ENCODE measurements around the gene ZNF576.
"Not testable (repeated sequence)": the region's sequence is repeated elsewhere in the genome, so short reads cannot be mapped to it uniquely, and the experiment has no call there.

The ZNF576 gene, protein sequence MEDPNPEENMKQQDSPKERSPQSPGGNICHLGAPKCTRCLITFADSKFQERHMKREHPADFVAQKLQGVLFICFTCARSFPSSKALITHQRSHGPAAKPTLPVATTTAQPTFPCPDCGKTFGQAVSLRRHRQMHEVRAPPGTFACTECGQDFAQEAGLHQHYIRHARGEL

GRCh38 chr19:43595999-43596841, at the start of gene ZNF576, which contains the start of gene IRGQ:
ZNF576 (plus strand) TSS chr19:43596595; CDS start chr19:43597109, 514 bp downstream.
IRGQ (minus strand) TSS chr19:43596134; CDS start chr19:43595338, 796 bp downstream.
- DNase-seq (ENCODE audit: low read depth, low spot score) = peak; percentile 100

DNA sequence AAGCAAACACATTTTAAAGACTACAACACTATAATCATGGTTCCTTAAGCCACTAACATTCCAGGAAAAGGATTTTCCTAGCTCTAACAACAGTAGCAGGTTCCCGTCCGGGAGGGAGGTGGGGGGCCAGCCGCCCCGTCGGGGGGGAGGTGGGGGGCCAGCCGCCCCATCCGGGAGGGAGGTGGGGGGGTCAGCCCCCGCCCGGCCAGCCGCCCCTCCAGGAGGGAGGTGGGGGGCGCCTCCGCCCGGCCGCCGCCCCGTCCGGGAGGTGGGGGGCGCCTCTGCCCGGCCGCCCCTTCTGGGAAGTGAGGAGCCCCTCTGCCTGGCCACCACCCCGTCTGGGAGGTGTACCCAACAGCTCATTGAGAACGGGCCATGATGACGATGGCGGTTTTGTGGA, 48.5 kb upstream of the ZNF576 start:
- not testable (repeated sequence) for DNase-seq (ENCODE audit: low read depth, low spot score)

GRCh38 chr19:43548706-43549105, 47.7 kb upstream of the ZNF576 start:
- no peak for DNase-seq (ENCODE audit: low read depth, low spot score)

DNA sequence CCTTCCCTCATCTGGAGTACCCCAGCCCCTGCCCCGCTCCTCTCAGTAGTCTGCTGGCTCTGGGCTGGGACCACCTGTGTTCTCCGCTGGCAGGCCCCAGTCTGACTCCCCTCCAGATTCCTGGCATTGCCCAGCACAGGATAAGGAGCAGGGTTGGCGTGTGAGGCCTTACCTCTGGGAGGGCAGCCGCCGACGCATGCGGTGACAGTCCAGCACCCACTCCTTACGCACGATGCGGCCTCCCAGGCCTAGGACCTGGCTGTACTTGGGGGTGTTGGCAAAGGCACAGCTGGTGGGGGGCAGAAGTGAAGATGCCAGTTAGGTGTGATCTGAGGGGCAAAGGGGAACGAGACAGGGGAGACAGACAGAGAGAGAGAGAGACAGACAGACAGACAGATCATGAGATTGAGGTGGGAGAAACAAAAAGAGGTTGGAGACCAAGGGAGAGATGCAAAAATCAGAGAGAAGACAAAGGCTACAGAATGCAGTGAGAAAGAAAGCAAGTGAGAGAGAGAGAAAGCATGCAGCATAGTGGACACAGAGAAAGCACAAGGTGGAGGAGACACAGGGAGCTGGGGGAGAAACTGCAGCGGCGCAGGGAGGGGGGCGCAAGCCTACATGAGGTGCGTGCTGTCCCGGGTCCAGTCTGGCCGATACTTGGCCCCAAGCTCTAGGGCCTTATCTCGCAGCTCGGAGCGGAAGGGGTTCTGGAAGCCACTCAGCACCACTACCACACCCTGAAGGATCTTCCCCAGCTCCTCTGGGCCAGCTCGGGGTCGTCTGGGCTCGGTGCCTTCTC, 44.8 kb upstream of the ZNF576 start:
- DNase-seq (ENCODE audit: low read depth, low spot score) = no peak

GRCh38 chr19:43552198-43552450, 44.3 kb upstream of the ZNF576 start:
- no peak for DNase-seq (ENCODE audit: low read depth, low spot score)

- no peak for DNase-seq (ENCODE audit: low read depth, low spot score)
Measured at GRCh38 chr19:43552616-43553015, 43.8 kb upstream of the ZNF576 start.

DNA sequence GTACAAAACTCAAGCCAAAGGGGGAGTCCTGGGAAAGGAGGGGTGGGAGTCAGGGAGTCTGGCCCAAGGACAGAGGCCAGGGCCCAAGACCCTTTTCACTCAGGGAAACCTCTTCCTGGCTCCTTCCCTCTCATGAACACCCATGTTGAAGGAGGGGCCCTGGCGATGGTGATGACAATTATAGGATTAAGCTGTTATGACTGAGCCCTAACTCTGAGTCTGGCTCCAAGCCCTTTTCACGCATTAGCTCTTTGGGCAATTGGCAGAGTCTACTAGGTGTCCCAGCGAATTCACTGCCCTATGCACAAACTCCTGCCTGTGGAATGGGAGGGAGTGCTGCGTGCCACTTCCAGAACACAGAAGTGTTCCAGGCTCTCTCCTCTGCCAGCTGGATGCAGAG, 42.7 kb upstream of the ZNF576 start:
- DNase-seq (ENCODE audit: low read depth, low spot score) = no peak

DNA sequence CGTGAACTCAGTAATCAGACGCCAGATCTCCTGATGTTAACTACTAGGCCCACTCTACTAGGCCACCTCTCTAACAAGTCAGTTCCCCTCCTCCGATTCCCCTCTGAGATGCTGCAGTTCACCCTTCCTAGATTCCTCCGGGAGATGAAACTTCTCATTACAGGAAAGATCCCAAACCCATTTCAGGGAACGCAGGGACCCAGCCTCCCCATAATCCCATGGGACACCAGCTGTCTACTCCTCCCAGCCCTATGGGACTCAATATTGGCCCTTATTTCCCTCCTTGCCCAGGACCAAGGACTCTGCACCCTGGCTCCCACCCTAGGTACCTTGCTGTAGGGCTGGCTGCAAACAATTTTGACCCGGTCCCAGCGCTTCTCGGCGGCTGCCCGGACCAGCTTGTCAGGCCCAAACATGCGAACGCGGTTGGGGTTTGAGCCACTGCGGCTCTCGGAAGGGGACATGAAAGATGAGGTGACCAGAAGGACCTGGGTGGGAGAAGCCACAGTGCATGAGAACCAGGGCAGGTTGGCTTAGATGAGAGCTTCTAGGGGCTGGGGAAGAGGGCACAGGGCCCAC, 42.0 kb upstream of the ZNF576 start:
- no peak for DNase-seq (ENCODE audit: low read depth, low spot score)

DNA sequence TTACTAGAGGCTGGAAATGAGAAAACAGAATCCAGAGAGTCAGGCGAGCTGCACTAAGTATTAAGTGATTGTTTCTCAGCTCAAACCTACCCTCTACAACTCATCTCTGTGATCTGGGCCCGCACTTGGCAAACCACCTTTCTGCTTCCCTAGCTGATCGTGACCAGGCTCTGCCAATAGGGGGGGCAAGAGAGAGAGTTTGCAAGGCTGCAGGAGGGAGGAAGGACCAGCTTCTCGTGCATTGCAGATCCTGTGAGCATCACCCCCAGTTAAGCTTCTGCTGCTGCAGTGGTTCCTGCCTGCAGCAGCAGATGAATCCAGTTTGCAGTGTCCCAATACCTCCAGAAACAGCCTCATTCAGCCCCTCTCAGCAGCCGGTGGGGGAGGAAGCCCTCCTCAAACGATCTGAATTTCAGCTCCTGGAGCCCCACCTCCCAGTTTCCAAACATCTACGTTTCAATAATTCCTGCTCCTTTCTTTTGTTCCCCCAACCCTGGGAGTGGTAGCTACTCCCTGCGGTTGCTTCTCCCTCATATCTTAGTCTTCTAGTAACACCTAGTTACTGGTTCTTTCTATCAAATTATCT, 41.1 kb upstream of the ZNF576 start:
- peak; percentile 58 for DNase-seq (ENCODE audit: low read depth, low spot score)

GRCh38 chr19:43560687-43561086, 35.7 kb upstream of the ZNF576 start:
- no peak for DNase-seq (ENCODE audit: low read depth, low spot score)

GRCh38 chr19:43561139-43561970, 35.0 kb upstream of the ZNF576 start:
- no peak for DNase-seq (ENCODE audit: low read depth, low spot score)

GRCh38 chr19:43562226-43562697, 34.1 kb upstream of the ZNF576 start:
- DNase-seq (ENCODE audit: low read depth, low spot score) = no peak

DNA sequence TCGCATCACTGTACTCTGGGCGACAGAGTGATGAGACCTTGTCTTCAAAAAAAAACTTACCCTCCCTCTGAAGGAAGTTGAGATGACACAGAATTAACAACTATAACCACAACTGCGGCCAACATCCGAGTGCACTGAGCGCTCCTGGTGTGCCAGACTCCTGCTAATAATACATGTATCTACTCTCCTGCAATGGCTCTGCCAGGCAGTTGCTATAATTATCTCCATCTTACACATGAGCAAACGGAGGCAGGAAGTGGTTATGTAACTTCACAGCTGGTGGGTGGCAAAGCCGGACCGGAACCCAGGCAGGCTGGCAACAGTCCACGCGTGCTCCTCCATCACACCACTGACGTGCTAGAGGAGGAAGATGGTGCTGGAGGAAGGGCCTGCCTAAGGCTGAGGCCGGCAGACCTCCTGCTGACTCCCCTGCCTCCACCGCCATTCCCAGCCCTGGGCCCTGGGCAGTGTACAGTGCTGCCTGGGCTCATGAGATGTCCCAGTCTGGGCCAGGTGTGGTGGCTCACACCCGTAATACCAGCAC, 33.6 kb upstream of the ZNF576 start:
- peak; percentile 62 for DNase-seq (ENCODE audit: low read depth, low spot score)

GRCh38 chr19:43563816-43564457, 32.5 kb upstream of the ZNF576 start:
- no peak for DNase-seq (ENCODE audit: low read depth, low spot score)

DNA sequence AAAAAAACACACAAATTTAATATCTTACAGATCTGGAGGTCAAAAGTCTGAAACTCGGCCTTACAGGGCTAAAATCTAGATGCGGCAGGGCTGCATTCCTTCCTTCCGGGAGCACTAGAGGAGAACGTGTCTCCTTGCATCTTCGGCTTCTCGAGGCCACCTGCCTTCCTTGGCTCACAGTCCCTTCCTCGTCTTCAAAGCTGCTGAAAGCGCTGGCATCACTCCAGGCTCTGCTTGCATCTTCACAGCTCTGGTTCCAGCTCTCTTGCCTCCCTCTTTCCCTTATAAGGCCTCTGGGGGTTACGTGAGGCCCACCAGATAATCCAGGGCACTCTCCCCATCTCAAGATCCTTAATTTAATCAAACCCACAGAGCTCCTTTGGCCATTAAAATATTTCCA, 31.6 kb upstream of the ZNF576 start:
- DNase-seq (ENCODE audit: low read depth, low spot score) = no peak

GRCh38 chr19:43569657-43570056, 26.7 kb upstream of the ZNF576 start:
- no peak for DNase-seq (ENCODE audit: low read depth, low spot score)

DNA sequence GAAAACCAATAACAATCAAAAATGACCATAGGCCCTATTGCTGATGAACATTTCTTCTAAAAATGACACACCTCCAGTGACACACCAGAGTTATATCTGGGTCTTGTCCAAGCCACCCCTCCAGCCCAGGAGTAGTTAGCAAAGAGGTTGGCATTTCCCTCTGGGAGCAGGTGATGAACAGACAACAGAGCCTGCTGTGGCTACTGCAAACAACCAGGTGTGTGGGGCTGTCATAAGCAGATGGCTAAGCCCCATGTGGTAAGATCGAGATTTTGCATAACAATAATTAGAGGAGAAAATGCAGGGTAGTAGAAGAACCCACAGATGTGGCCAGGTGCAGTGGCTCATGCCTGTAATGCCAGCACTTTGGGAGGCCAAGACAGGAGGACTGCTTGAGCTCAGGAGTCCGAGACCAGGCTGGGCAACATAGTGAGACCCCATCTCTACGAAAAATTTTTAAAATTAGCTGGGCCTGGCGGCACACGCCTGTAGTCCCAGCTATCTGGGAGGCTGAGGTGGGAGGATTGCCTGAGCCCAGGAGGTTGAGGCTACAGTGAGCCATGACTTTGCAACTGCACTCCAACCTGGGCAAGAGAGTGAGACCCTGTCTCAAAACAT, 26.1 kb upstream of the ZNF576 start:
- no peak for DNase-seq (ENCODE audit: low read depth, low spot score)

DNA sequence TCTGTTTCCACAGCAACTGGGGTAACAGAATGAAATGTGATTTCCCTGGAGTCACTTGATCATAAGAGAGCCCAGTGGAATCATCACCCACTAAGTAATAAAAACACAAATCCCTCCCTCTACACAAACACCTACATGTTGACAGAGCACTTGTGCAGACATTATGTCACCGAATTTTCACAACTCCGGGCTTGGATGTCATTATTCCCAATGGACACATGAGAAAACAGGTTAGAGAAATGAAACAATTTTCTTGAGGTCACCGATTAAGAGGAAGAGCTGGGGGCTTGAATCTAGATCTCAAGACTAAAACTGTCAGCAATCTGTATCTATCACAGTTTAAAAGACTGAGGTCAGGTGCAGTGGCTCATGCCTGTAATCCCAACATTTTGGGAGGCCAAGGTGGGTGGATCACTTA, 24.2 kb upstream of the ZNF576 start:
- no peak for DNase-seq (ENCODE audit: low read depth, low spot score)

GRCh38 chr19:43574424-43575155, 21.8 kb upstream of the ZNF576 start:
- DNase-seq (ENCODE audit: low read depth, low spot score) = no peak
